Sciatic nerve (tissue), 2 donors: ENCODE measurements around the gene DSCAML1. TPM values are rescaled to one million over a fixed set of nuclear protein-coding genes. Genes with fewer than 3 reads are reported as not detected.

ENCODE experiments used
- ATAC-seq: fragments of 200-7000 bp; cut with Tn5 transposase; one replicate; pipeline ENCODE4 v1.9.1; 2020; ENCODE audit warnings: mild to moderate bottlenecking, moderate library complexity
- DNase-seq: peaks from one replicate; pipeline ENCODE4 v3.0.0-alpha.2; 2020; ENCODE audit warnings: low spot score
- intact Hi-C: fragments of 100-400 bp; cut with DNase I; formaldehyde crosslinking; loops from one replicate; pipeline ENCODE4 v1.14.2; 2022
- total RNA-seq: library from RNA; stranded (reverse); fragmentation: NEBNext Ultra II Directional; extraction: Animal tissue kit (Norgen Biotek cat#: 25700); gene quantifications from one replicate; pipeline ENCODE4 v1.2.1, GENCODE V29; 2021
- donor health status: DM: no; HTN: no; CAD: no.
- donor health status: DM: no; HTN: no; CAD: no.

The DSCAML1 gene
- total RNA-seq, 1 donor from 2014 or later, result 4.2 TPM

- no peak for ATAC-seq
- intact Hi-C loops, result loop anchor here (5.0 kb wide), 1 partner anchor 374 kb away; no protein-coding TSS in a partner anchor
- DNase-seq, result no peak
Observed at GRCh38 chr11:117442869-117443239, 354.2 kb downstream of the DSCAML1 start.

GRCh38 chr11:117442049-117442868 is 354.8 kb downstream of the DSCAML1 start:
- DNase-seq (no peak), ATAC-seq (no peak)
- intact Hi-C loops, result loop anchor here (5.0 kb wide), 1 partner anchor 375 kb away; no protein-coding TSS in a partner anchor

DNA sequence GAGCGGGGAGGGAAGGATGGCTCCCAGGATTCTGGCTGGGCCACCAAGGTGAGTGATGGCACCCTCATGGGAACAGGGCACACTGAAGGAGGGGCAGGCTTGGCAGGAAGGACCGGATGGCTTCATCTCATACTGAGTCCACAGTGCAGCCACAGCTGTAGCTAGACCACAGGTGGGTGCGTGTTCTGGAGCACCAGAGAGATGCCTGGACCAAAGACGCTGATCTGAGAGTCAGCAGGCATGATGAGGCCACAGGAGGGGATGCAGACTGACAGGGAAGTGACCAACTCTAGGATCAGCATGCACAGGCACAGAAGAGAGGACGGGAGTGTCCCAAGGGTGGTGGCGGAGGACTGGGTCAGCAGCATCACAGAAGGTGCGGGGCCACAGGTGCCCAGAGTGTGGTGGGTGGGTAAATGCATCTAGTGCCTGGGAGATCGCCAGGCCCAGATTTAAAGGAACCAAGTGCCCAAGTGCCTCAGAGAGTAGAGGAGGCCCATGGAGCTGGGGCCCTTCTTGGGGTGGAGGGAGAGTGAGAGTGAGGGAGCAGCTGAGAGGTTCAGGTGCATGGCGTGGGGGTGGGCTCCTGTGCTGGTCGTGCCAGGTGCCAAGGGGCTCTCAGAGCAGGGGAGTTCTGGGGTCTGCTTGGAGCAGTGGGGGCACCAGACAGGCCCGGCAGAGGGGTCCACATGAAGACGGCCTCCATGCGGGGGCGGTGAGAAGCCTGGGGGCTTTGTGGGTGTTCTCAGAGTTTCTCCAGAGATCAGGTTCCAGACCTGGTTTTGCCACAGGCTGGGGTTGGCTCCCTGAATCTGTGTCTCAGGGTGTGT is 355.7 kb downstream of the DSCAML1 start:
- ATAC-seq (no peak), DNase-seq (no peak)
- intact Hi-C loops, result loop anchor here (5.0 kb wide), 1 partner anchor 376 kb away; no protein-coding TSS in a partner anchor

- ATAC-seq (no peak), DNase-seq (no peak)
- intact Hi-C loops, result loop anchor here (5.0 kb wide), 1 partner anchor 377 kb away; no protein-coding TSS in a partner anchor
Observed at GRCh38 chr11:117440258-117440657, 356.8 kb downstream of the DSCAML1 start.

DNA sequence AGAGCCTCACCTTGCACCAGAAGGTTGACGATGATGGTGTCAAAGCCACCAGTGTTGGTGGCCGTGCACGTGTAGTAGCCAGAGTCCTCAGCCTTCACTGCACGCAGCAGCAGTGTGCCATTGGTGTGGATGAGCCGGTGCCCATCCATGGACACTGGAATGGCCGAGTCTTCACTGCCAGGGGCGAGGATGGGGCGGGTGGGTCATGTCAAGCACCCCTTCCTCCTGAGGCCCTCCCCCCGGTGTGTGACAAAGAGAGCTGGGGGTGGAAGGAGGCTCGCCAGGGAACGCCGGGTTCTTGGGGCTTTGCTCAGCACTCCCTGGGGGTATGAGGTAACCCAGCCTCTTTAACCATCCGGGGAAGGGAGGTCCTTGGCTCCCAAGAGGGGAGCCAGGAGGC is 357.8 kb downstream of the DSCAML1 start:
- DNase-seq (no peak), ATAC-seq (no peak)
- intact Hi-C loops, result no loop called here

DNA sequence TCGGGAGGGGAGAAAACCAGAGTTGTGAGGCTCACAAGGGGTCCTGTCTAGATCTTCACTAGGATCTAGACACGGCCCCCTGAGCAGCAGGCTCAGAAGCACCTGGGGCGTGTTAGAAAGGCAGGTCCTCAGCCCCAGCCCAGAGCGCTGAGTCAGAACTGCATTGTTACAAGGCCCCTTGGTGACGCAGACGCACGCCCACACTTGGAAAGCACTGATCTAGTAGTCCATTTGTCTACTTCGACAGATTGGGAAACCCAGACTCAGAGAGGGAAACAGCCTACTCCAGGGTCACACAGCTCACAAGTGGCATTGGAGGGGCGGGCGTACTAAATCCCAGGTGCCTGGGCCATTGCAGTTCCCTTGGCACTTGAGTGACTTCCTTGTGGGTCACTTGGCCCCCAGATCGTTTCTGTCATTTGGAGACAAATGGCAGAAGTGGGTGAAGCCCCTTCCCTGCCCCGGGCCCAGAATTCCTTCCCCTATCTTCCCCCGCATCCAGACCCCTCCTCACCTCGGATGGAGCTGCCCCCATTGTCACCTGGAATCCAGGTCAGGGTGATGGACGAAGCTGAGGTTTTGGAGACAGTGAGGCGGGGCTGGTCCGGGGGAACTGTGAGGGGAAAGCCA is 358.5 kb downstream of the DSCAML1 start:
- ATAC-seq, result no peak
- no peak for DNase-seq
- intact Hi-C loops, result no loop called here

DNA sequence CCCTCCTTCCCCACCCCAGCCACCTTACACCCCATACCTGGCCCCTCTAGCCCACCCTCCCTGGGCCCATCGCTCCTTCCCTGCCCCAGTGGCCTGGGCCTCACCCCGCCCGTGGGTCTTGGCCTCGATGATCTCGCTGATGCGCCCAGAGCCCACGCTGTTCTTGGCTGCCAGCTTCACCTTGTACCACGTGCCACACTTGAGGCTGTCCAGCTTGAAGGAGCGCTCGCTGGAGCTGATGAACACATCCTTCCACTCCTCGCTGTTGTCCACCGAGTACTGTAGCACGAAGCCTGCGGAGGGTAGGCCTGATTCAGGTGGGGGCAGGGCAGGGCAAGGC is 359.3 kb downstream of the DSCAML1 start:
- intact Hi-C loops, result no loop called here
- ATAC-seq (no peak), DNase-seq (no peak)

GRCh38 chr11:117437041-117437790 is 359.8 kb downstream of the DSCAML1 start:
- intact Hi-C loops, result no loop called here
- ATAC-seq (no peak), DNase-seq (no peak)

DNA sequence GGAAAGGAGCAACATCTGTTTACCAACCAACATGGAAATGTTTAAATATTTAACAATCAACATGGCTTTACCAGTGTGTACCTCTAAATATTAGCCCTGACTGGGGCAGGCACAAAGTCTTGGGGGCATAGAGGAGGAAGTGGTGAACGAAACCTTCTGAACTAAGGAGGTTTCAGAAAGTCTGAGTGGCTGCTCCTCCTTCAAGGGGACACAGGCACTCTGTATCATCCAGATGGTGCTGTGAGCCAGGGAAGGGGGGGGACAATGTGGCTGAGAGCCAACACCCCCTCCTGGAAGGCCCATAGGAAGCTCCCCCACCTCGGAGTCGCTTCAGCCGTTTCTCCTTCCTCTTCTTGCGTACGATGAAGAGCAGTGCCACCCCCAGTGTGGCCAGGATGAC is 361.7 kb downstream of the DSCAML1 start:
- DNase-seq (no peak), ATAC-seq (no peak)

GRCh38 chr11:117434481-117434880 is 362.5 kb downstream of the DSCAML1 start:
- intact Hi-C loops, result no loop called here
- no peak for DNase-seq

More for the DNA sequence above, 361.7 kb downstream of the DSCAML1 start:
- intact Hi-C loops, result no loop called here

GRCh38 chr11:117433717-117434116 is 363.3 kb downstream of the DSCAML1 start:
- intact Hi-C loops, result no loop called here
- ATAC-seq (no peak), DNase-seq (no peak)

More at GRCh38 chr11:117434481-117434880, 362.5 kb downstream of the DSCAML1 start:
- ATAC-seq, result no peak

- ATAC-seq, result no peak
- intact Hi-C loops, result no loop called here
- DNase-seq, result no peak
Observed at GRCh38 chr11:117431436-117431835, 365.6 kb downstream of the DSCAML1 start.

DNA sequence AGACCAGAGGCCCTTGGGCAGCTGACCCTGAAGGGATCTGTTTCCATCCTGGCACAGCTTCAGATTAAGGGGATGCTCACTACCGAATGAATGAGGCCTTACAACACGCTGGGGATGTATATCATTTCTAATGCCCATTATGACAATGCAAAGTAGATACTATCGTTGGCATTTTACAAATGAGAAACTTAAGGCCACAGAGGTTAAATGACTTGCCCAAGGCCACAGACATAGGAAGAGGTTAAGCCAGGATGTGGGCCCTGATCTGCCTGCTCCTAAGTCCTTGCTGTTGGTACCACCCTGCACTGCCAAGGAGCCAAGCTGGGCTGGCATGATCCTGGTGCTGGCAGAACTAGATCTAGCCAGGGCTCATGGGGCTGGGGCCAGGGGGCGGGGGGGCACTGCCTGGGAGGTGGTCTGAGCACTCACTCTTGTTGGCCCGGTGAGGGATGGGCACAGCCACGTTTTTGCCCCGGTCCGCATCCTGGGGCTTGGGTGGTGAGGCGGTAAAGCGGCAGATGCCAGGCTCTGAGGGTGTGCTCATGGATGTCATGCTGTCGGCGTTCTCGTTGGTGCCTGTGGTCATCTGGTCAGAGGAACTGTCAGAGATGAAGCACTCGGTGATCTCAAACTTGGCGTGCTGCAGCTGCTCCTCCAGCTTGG is 366.6 kb downstream of the DSCAML1 start:
- intact Hi-C loops, result no loop called here
- DNase-seq (no peak), ATAC-seq (no peak)

- ATAC-seq (no peak), DNase-seq (no peak)
- intact Hi-C loops, result no loop called here
Observed at GRCh38 chr11:117428856-117429229, 368.2 kb downstream of the DSCAML1 start.

- intact Hi-C loops, result no loop called here
- no peak for DNase-seq
- ATAC-seq, result no peak
Observed at GRCh38 chr11:117428186-117428855, 368.7 kb downstream of the DSCAML1 start.

GRCh38 chr11:117427356-117427874 is 369.6 kb downstream of the DSCAML1 start:
- intact Hi-C loops, result loop anchor here (2.0 kb wide), 1 partner anchor 389 kb away; no protein-coding TSS in a partner anchor
- DNase-seq, result no peak

GRCh38 chr11:117426941-117427340 is 370.1 kb downstream of the DSCAML1 start:
- DNase-seq, result no peak
- intact Hi-C loops, result loop anchor here (2.0 kb wide), 1 partner anchor 390 kb away; no protein-coding TSS in a partner anchor
- no peak for ATAC-seq

More at GRCh38 chr11:117427356-117427874, 369.6 kb downstream of the DSCAML1 start:
- ATAC-seq, result no peak
